ENCODE data around the gene PCNX3.

GRCh38 chr11:65653229-65654225, 38.0 kb downstream of the PCNX3 start:
- no peak for TF ChIP-seq CTCF (conservative IDR thresholded peaks at IDR 0.05; ENCODE audit: low read length)
- no peak for TF ChIP-seq EZH2phosphoT487 (IDR thresholded peaks at IDR 0.05; ENCODE audit: borderline replicate concordance)
